Large intestine (tissue), 3 donors: ENCODE measurements around the gene CNGA4. TPM values are rescaled to one million over a fixed set of nuclear protein-coding genes. Genes with fewer than 3 reads are reported as not detected.
"Not testable (repeated sequence)": the region's sequence is repeated elsewhere in the genome, so short reads cannot be mapped to it uniquely, and the experiment has no call there.

ENCODE experiments used
- DNase-seq, 2 donors: peaks; one replicate each; pipeline versions ENCODE4 v3.0.0 to v3.0.0-alpha.2; 2013
- H3K27ac ChIP-seq: one replicate; pipeline ENCODE4 v1.5.1; 2013; ENCODE audit warnings: low read length
- H3K27me3 ChIP-seq: 2 replicates; pipeline ENCODE4 v1.6.1; 2013; ENCODE audit warnings: low read length; ENCODE audit not compliant: control insufficient read depth, insufficient read depth
- H3K36me3 ChIP-seq: 2 replicates; pipeline ENCODE4 v1.6.1; 2013; ENCODE audit warnings: low read length; ENCODE audit not compliant: control insufficient read depth, insufficient read depth
- H3K4me1 ChIP-seq: one replicate; pipeline ENCODE4 v1.6.1; 2013; ENCODE audit warnings: low read length; ENCODE audit not compliant: control insufficient read depth, insufficient read depth
- H3K4me3 ChIP-seq: one replicate; pipeline ENCODE4 v1.5.1; 2013; ENCODE audit warnings: low read length
- H3K9me3 ChIP-seq: one replicate; pipeline ENCODE4 v1.6.1; 2013; ENCODE audit warnings: mild to moderate bottlenecking, low read depth, low read length, moderate library complexity; ENCODE audit not compliant: control insufficient read depth
- WGBS: methylation state at CpG from one replicate; pipeline ENCODE4 v1.1.5; 2013; ENCODE audit warnings: low lambda C conversion rate; ENCODE audit not compliant: insufficient coverage; 5-methylcytosine and 5-hydroxymethylcytosine counted together
- polyA plus RNA-seq: library from polyadenylated mRNA; unstranded; fragments of 120-200 nt; gene quantifications from one replicate; pipeline ENCODE4 v1.2.1, GENCODE V29; 2013

The CNGA4 gene
- polyA plus RNA-seq, 1 donor, result 0.16 TPM

- Histone ChIP-seq H3K27ac (no peak overlapping the region), H3K4me3 (no peak overlapping the region), H3K36me3 (no peaks in the 10 kb centered on the region), H3K9me3 (peaks cover 4% of the 10 kb centered on the region), H3K4me1 (no peaks in the 10 kb centered on the region), H3K27me3 (peaks cover 2% of the 10 kb centered on the region)
- WGBS, result no CpG with 5 or more reads among the region's 1 CpG
- no peak for DNase-seq
These were observed 1.9 kb downstream of the CNGA4 start for GRCh38 chr11:6240781-6241180.

- Histone ChIP-seq H3K4me3 (no peak overlapping the region), H3K27ac (no peak overlapping the region), H3K9me3 (peaks cover 4% of the 10 kb centered on the region), H3K27me3 (peaks cover 2% of the 10 kb centered on the region), H3K4me1 (no peaks in the 10 kb centered on the region), H3K36me3 (no peaks in the 10 kb centered on the region)
- no peak for DNase-seq
- whole genome bisulfite sequencing, result no CpG with 5 or more reads among the region's 7 CpGs
These were observed 2.4 kb downstream of the CNGA4 start for GRCh38 chr11:6241316-6241715.

GRCh38 chr11:6245536-6245935, 6.6 kb downstream of the CNGA4 start:
- no CpG with 5 or more reads among the region's 2 CpGs for WGBS

GRCh38 chr11:6248248-6248647, 9.4 kb downstream of the CNGA4 start:
- WGBS, result no CpG with 5 or more reads among the region's 1 CpG
- no peak overlapping the region for H3K4me3 ChIP-seq
- no peaks in the 10 kb centered on the region for H3K36me3 ChIP-seq
- H3K4me1 ChIP-seq, result peaks cover 25% of the 10 kb centered on the region
- no peaks in the 10 kb centered on the region for H3K9me3 ChIP-seq
- H3K27me3 ChIP-seq, result peaks cover 2% of the 10 kb centered on the region
- DNase-seq, result no peak
- H3K27ac ChIP-seq, result no peak overlapping the region

More at GRCh38 chr11:6245536-6245935, 6.6 kb downstream of the CNGA4 start:
- Histone ChIP-seq H3K9me3 (no peaks in the 10 kb centered on the region), H3K27ac (no peak overlapping the region), H3K4me1 (peaks cover 6% of the 10 kb centered on the region), H3K36me3 (no peaks in the 10 kb centered on the region), H3K27me3 (peaks cover 2% of the 10 kb centered on the region), H3K4me3 (no peak overlapping the region)
- no peak for DNase-seq

GRCh38 chr11:6248897-6249296, 10.0 kb downstream of the CNGA4 start:
- not testable (repeated sequence) for H3K36me3 ChIP-seq, H3K9me3 ChIP-seq, H3K27ac ChIP-seq, DNase-seq, H3K4me3 ChIP-seq, H3K27me3 ChIP-seq
- WGBS, result 97% methylated on average over 3 of the region's 3 CpGs
- peaks cover 25% of the 10 kb centered on the region for H3K4me1 ChIP-seq

GRCh38 chr11:6249770-6250555, 11.1 kb downstream of the CNGA4 start:
- no peak overlapping the region for H3K4me3 ChIP-seq
- no peaks in the 10 kb centered on the region for H3K36me3 ChIP-seq
- H3K9me3 ChIP-seq, result no peaks in the 10 kb centered on the region
- peak; percentile 69 to 76 for DNase-seq
- peaks cover 2% of the 10 kb centered on the region for H3K27me3 ChIP-seq
- peaks cover 25% of the 10 kb centered on the region for H3K4me1 ChIP-seq
- H3K27ac ChIP-seq, result peak overlapping the region; percentile 30
- WGBS, result no CpG with 5 or more reads among the region's 3 CpGs

- peaks cover 25% of the 10 kb centered on the region for H3K4me1 ChIP-seq
- H3K9me3 ChIP-seq, result no peaks in the 10 kb centered on the region
- peaks cover 4% of the 10 kb centered on the region for H3K27me3 ChIP-seq
- H3K27ac ChIP-seq, result peak overlapping the region; percentile 75
- no peak overlapping the region for H3K4me3 ChIP-seq
- peak; percentile 76 for DNase-seq
- no peaks in the 10 kb centered on the region for H3K36me3 ChIP-seq
- WGBS, result no CpG with 5 or more reads among the region's 6 CpGs
These were observed 12.3 kb downstream of the CNGA4 start for GRCh38 chr11:6251120-6251733.

GRCh38 chr11:6251990-6252473, 13.1 kb downstream of the CNGA4 start:
- Histone ChIP-seq H3K27me3 (peaks cover 7% of the 10 kb centered on the region), H3K27ac (peak overlapping the region; percentile 75), H3K36me3 (no peaks in the 10 kb centered on the region), H3K4me3 (no peak overlapping the region), H3K4me1 (peaks cover 25% of the 10 kb centered on the region), H3K9me3 (no peaks in the 10 kb centered on the region)
- peak; percentile 84 to 90 for DNase-seq
- no CpG with 5 or more reads among the region's 6 CpGs for whole genome bisulfite sequencing

- peaks cover 25% of the 10 kb centered on the region for H3K4me1 ChIP-seq
- DNase-seq, result no peak
- no peak overlapping the region for H3K27ac ChIP-seq
- no peak overlapping the region for H3K4me3 ChIP-seq
- no peaks in the 10 kb centered on the region for H3K9me3 ChIP-seq
- no peaks in the 10 kb centered on the region for H3K36me3 ChIP-seq
- WGBS, result no CpG with 5 or more reads among the region's 1 CpG
- peaks cover 18% of the 10 kb centered on the region for H3K27me3 ChIP-seq
These were observed 14.3 kb downstream of the CNGA4 start for GRCh38 chr11:6253197-6253596.

- H3K27ac ChIP-seq, result no peak overlapping the region
- peaks cover 12% of the 10 kb centered on the region for H3K4me1 ChIP-seq
- no peaks in the 10 kb centered on the region for H3K36me3 ChIP-seq
- WGBS, result 40% methylated on average over 1 of the region's 3 CpGs
- no peak overlapping the region for H3K4me3 ChIP-seq
- H3K27me3 ChIP-seq, result peaks cover 52% of the 10 kb centered on the region
- H3K9me3 ChIP-seq, result peaks cover 3% of the 10 kb centered on the region
- DNase-seq, result no peak
These were observed 19.3 kb downstream of the CNGA4 start for GRCh38 chr11:6258141-6258540.
